ENCODE results near the gene ITGB3.

Gene ITGB3

DNA sequence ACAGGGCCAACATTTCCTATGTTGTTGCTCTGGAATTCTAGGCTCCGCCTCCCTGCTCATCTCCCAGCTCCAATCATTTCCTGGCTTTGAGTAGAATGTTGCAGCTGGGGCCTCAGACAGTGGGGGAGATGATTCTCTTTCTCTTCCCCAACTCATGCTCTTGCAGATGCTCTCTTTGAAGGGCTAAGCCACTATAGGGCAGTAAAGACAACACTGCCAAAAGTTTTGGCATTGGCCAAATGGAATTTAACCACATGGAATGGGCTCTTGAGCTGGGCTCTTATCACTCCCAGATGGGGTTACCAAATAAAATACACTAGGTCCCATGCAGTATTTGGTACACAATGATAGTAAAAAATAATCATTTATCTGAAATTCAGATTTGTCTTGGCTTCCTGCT is 50.6 kb downstream of the ITGB3 start:
- DNase-seq, result no peak

DNA sequence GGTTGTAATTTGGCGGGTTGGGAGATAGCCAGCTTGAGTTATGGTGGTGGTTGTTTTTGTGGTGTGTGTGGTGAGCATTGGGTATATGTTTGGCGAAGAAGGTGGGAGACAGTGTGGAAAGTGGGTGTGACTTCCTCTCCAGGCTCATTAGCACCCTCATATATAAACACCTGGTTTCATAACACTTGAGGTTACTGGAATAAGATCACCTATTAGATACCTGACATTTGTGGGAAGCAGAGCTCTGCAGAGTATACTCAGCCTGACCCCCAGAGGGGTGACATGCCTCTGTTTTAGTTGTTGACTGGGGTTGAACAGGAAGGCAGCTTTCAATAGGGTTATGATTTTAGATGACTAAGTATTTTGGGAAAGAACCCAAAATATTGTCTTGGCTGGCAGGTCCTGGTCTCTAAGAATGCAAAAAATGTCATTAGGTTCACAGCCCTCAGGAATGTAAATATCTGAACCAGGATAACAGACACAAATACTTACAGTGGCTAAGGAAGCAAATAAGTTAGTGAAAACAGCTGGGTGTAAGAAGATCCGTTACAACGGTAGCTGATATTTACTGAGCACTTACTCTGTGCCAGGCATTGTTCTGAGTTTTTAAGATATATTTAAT is 51.8 kb downstream of the ITGB3 start:
- DNase-seq, result no peak

DNA sequence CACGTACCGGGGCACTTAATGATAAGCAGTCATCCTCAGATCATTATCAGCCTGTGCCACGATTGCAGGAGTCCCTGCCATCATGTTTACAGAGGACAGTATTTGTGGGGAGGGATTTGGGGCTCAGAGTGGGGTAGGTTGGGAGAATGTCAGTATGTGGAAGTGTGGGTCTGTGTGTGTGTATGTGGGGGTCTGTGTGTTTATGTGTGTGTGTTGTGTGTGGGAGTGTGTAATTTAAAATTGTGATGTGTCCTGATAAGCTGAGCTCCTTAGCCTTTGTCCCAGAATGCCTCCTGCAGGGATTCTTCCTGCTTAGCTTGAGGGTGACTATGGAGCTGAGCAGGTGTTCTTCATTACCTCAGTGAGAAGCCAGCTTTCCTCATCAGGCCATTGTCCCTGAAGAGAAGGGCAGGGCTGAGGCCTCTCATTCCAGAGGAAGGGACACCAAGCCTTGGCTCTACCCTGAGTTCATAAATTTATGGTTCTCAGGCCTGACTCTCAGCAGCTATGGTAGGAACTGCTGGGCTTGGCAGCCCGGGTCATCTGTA is 56.6 kb downstream of the ITGB3 start:
- DNase-seq, result no peak

DNA sequence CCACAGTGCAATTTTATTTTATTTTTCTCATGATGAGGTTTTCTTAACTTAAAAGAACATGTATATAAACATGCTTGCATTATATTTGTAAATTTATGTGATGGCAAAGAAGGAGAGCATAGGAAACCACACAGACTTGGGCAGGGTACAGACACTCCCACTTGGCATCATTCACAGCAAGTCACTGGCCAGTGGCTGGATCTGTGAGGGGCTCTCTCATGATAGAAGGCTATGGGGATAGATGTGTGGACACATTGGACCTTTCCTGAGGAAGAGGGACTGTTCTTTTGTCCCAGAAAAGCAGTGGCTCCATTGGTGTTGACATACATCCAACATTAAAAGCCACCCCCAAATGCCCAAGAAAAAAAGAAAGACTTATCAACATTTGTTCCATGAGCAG is 57.8 kb downstream of the ITGB3 start:
- no peak for DNase-seq

- no peak for DNase-seq
Observed at GRCh38 chr17:47315451-47316266, 62.0 kb downstream of the ITGB3 start.

- DNase-seq, result no peak
Observed at GRCh38 chr17:47316311-47316710, 62.7 kb downstream of the ITGB3 start.

GRCh38 chr17:47317119-47317518 is 63.5 kb downstream of the ITGB3 start:
- DNase-seq, result no peak

GRCh38 chr17:47318197-47318918 is 64.7 kb downstream of the ITGB3 start:
- no peak for DNase-seq

GRCh38 chr17:47320879-47321502 is 67.4 kb downstream of the ITGB3 start:
- DNase-seq, result no peak

DNA sequence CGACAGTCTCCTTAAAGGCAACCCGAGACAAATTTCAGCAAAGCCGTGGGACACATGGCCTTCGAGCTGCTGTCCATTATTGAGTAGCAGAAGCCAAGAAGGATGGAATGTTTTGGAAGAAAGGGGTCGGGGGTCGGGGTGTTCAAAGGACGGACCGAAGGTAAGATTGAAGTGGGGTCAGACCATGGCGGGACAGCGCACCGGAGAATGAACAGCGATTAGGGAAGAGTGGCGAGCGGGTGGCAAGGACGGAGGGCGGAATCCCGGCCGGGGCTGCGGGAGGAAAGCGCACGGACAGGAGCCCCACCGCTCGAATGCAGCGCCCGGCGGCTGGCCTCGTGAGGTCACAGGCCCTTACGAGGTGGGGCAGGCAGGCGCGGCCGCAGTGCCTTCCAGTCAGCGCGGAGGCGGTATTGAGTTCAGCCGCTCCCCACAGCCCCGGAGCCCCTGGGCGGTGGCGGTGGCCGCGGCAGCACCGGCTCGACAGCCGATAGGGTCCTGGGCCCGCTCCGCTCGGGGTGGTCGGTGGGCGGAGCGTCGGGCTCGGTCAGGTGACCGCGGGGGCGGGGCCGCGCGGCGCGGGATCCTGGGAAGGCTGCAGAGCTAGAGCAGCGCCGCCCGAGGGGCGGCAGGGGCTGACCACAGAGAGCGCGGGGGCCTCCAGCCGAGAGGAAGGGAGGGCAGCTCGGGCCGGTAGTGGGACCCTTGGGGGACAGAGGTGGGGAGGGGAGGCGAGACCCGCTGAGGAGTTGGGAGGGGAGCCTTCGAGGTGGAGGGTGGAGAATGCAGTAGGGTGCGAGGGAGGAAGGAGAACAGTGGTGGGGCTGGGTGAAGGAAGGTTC is 70.0 kb downstream of the ITGB3 start, which contains the start of gene EFCAB13:
TSS of gene EFCAB13 (plus strand) at position 574 of the 842 bp plus-strand sequence. CDS start 4,399 bp downstream, outside the sequence.
- peak; percentile 50 for DNase-seq

GRCh38 chr17:47324224-47325020 is 70.8 kb downstream of the ITGB3 start:
- DNase-seq, result no peak

DNA sequence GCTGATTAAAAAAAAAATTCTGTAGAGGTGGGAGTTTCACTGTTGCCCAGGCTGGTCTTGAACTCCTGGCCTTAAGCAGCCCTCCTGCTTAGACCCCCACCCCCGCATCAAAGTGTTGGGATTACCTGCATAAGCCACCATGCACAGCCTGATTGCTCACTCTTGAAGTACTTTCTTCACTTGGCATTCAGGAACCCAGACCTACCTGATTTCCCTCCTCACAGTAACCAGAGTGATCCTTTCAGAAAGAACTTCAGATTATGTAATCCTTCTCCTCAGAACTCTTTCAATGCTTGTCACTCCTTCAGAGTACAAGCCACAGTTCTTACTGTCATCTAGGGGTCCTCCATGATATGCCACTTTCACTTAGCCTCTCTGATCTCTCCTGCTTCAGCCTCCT is 71.5 kb downstream of the ITGB3 start:
- no peak for DNase-seq

DNA sequence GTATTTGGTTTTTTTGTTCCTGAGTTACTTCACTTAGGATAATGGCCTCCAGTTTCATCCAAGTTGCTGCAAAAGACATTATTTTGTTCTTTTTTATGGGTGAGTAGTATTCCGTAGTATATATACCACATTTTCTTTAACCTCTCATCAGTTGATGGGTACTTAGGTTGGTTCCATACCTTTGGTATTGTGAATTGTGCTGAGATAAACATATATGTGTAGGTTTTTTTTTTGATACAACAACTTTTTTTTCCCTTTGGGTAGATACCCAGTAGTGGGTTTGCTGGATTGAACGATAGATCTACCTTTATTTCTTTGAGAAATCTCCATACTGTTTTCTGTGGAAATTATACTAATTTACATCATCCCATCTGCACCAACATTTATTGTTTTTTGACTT is 76.9 kb downstream of the ITGB3 start:
- DNase-seq, result no peak

- no peak for DNase-seq
Observed at GRCh38 chr17:47332287-47332686, 78.7 kb downstream of the ITGB3 start.

DNA sequence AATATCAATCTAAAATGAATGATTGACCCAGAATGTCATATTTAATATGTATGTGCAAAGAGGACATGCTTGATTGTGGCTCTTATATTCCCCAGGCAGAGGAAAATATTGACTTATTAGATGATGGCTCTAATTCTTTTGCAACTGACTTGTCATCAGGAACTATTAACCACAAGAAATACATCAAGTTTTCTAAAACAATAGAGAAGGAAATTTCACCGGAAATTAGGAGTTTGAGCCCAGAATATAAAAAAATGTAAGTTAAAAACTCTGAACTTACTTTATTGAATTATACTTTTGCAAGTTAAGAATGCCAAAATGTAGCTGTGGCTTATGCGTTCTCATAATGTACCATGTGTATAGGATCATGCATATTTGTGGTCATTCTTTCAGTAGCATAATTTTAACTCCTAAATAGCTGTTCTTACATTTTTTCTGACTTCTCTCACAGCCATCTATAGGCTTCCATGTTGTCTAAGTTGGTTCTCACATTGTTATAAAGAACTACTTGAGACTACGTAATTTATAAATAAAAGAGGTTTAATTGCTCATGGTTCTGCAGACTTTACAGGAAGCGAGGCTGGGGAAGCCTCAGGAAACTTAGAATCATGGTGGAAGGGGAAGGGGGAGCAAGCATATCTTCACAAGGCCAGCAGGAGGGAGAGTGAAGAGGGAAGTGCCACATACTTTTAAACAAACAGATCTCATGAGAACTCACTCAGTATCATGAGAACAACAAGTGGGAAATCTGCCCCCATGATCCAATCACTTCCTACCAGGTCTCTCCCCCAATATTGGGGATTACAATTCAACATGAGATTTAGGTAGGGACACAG is 81.7 kb downstream of the ITGB3 start:
- no peak for DNase-seq

- DNase-seq, result no peak
Observed at GRCh38 chr17:47338026-47338425, 84.4 kb downstream of the ITGB3 start.

DNA sequence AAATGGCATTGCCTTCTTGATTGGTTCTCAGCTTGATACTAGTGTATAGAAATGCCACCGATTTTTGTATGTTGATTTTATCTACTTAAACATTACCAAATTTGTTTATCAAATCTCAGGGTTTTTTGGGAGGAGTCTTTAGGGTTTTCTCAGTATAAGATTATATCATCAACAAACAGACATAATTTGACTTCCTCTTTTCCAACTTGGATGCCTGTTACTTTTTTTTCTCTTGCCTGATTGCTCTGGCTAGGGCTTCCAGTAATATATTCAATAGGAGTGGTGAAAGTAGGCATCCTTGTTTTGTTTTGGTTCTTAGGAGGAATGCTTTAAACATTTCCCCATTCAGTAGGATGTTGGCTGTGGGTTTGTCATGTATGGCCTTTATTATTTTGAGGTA is 99.2 kb downstream of the ITGB3 start:
- no peak for DNase-seq

DNA sequence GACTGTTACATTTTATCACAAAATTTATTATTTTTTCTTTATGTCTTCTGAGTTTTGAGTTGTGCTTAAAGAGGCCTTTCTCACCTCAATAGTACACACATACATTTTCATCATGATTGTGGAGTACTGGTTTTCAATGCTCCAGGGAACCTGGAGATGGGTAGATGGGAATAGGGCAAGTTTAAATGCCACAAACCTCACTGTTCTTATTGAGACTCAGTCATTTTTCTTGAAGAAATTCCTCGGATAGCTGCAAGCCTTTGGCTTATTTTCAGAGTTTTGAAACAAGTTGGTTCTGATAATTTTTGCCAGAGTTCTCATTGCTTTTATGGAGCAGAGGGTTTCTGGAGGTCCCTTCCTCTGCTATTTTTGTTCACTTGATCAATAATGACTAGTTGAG is 105.0 kb downstream of the ITGB3 start:
- DNase-seq, result no peak
